ENCODE results near the gene MARCHF2.

DNA sequence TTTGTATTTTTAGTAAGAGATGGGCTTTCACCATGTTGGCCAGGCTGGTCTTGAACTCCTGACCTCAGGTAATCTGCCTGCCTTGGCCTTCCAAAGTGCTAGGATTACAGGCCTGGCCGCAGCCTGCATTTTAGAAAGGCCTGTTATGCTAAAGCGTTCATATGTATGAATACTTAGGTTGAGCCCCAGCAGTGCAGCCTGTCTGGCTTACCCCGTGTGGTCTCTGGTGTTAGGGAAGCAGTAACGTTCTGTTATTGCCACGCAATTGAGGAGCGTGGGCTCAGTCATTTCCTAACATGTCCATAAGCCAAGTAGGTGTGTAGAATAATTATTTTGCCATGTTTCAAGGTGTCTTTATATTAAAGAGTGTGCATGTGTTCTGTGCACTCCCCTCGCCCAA, 46.0 kb downstream of the MARCHF2 start:
- TF ChIP-seq, protein P1, sequence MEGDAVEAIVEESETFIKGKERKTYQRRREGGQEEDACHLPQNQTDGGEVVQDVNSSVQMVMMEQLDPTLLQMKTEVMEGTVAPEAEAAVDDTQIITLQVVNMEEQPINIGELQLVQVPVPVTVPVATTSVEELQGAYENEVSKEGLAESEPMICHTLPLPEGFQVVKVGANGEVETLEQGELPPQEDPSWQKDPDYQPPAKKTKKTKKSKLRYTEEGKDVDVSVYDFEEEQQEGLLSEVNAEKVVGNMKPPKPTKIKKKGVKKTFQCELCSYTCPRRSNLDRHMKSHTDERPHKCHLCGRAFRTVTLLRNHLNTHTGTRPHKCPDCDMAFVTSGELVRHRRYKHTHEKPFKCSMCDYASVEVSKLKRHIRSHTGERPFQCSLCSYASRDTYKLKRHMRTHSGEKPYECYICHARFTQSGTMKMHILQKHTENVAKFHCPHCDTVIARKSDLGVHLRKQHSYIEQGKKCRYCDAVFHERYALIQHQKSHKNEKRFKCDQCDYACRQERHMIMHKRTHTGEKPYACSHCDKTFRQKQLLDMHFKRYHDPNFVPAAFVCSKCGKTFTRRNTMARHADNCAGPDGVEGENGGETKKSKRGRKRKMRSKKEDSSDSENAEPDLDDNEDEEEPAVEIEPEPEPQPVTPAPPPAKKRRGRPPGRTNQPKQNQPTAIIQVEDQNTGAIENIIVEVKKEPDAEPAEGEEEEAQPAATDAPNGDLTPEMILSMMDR (IDR thresholded peaks at IDR 0.05; ENCODE audit: low read length), result no peak
- TF ChIP-seq EZH2phosphoT487 (IDR thresholded peaks at IDR 0.05; ENCODE audit: low read length) (no peak), EZH2 (optimal IDR thresholded peaks at IDR 0.05; ENCODE audit: low read depth, low read length) (no peak)
